IMR-90 (cell line): Measurements from ENCODE around the gene DEFB119. TPM values are rescaled to one million over a fixed set of nuclear protein-coding genes. Genes with fewer than 3 reads are reported as not detected.

Experiments
- ATAC-seq: fragments of 200-7000 bp; cut with Tn5 transposase; 2 replicates; pipeline ENCODE4 v1.9.1; 2020; ENCODE audit warnings: low read depth, mild to moderate bottlenecking, moderate library complexity
- BruUV-seq: library from RNA; stranded (reverse); fragments of 400-500 nt; replicated peaks from 2 replicates; lab custom pipeline; 2021; lab: Mats Ljungman, UMichigan
- CTCF ChIA-PET: fragments of 300-600 bp; formaldehyde crosslinking; extraction: SDS; loops from one replicate; lab custom pipeline; 2021; ENCODE audit warnings: antibody characterized with exemption; lab: Yijun Ruan, JAX
- POLR2A ChIA-PET: fragments of 300-600 bp; sonication (Branson Sonifier 250); formaldehyde crosslinking; loops from one replicate; lab custom pipeline; 2022; ENCODE audit warnings: antibody characterized with exemption; ENCODE audit not compliant: unreplicated experiment; lab: Charles Lee
- DNase-seq: peaks from one replicate; pipeline ENCODE4 v3.0.0; 2013
- H2AFZ ChIP-seq: replicated peaks from 2 replicates; pipeline ENCODE3; 2013; ENCODE audit warnings: low read length, mild to moderate bottlenecking; ENCODE audit not compliant: poor library complexity
- H2AK5ac ChIP-seq: 2 replicates; pipeline ENCODE4 v1.6.1; 2013; ENCODE audit warnings: low read depth, low read length, inconsistent platforms
- H2AK9ac ChIP-seq: replicated peaks from 2 replicates; pipeline ENCODE3; 2013; ENCODE audit warnings: mild to moderate bottlenecking, low read depth, low read length, moderate library complexity; ENCODE audit not compliant: poor library complexity
- H2BK120ac ChIP-seq: 2 replicates; pipeline ENCODE4 v1.6.1; 2013; ENCODE audit warnings: low read depth, low read length, inconsistent platforms
- H2BK15ac ChIP-seq: 3 replicates; pipeline ENCODE4 v1.6.1; 2013; ENCODE audit warnings: low read depth, low read length, inconsistent platforms
- H2BK20ac ChIP-seq: 2 replicates; pipeline ENCODE4 v1.6.1; 2013; ENCODE audit warnings: low read depth, mild to moderate bottlenecking, inconsistent platforms, low read length, moderate library complexity
- H2BK5ac ChIP-seq: 2 replicates; pipeline ENCODE4 v1.6.1; 2013; ENCODE audit warnings: mild to moderate bottlenecking, low read depth, low read length, inconsistent platforms; ENCODE audit not compliant: poor library complexity, severe bottlenecking
- H3K14ac ChIP-seq: replicated peaks from 2 replicates; pipeline ENCODE4 v1.6.1; 2013; ENCODE audit warnings: low read depth, low read length, inconsistent platforms
- H3K18ac ChIP-seq: 2 replicates; pipeline ENCODE4 v1.6.1; 2013; ENCODE audit warnings: low read depth, low read length, control low read depth
- H3K23ac ChIP-seq: 2 replicates; pipeline ENCODE4 v1.6.1; 2013; ENCODE audit warnings: low read depth, low read length, inconsistent platforms
- H3K27ac ChIP-seq: 2 replicates; pipeline ENCODE4 v1.5.1; 2013; ENCODE audit warnings: mild to moderate bottlenecking, control low read depth, low read length; ENCODE audit not compliant: insufficient read depth
- H3K27me3 ChIP-seq: 2 replicates; pipeline ENCODE4 v1.6.1; 2013; ENCODE audit warnings: low read length; ENCODE audit not compliant: control insufficient read depth, insufficient read depth
- H3K36me3 ChIP-seq: 2 replicates; pipeline ENCODE4 v1.6.1; 2013; ENCODE audit warnings: low read length, mixed read lengths; ENCODE audit not compliant: control insufficient read depth, insufficient read depth
- H3K4ac ChIP-seq: 2 replicates; pipeline ENCODE4 v1.6.1; 2013; ENCODE audit warnings: low read depth, low read length, inconsistent platforms
- H3K4me1 ChIP-seq: 2 replicates; pipeline ENCODE4 v1.6.1; 2013; ENCODE audit warnings: low read length, mixed read lengths; ENCODE audit not compliant: control insufficient read depth, insufficient read depth
- H3K4me2 ChIP-seq: 2 replicates; pipeline ENCODE4 v1.6.1; 2013; ENCODE audit warnings: low read depth, mild to moderate bottlenecking, control low read depth, low read length, moderate library complexity
- H3K4me3 ChIP-seq: 2 replicates; pipeline ENCODE4 v1.5.1; 2013; ENCODE audit warnings: low read depth, mild to moderate bottlenecking, control low read depth, low read length, moderate library complexity; ENCODE audit not compliant: insufficient read depth
- H3K56ac ChIP-seq: 2 replicates; pipeline ENCODE4 v1.6.1; 2013; ENCODE audit warnings: low read length, inconsistent platforms; ENCODE audit not compliant: insufficient read depth; ENCODE audit errors: extremely low read depth
- H3K79me1 ChIP-seq, 2 experiments: 2 replicates each; pipeline ENCODE4 v1.6.1; 2013; ENCODE audit warnings: low read length in 2 of 2, inconsistent platforms in 1 of 2, low read depth in 1 of 2
- H3K9ac ChIP-seq: 2 replicates; pipeline ENCODE4 v1.6.1; 2013; ENCODE audit warnings: low read depth, low read length, control low read depth
- H3K9me1 ChIP-seq: 2 replicates; pipeline ENCODE4 v1.6.1; 2013; ENCODE audit warnings: low read length, inconsistent platforms; ENCODE audit not compliant: insufficient read depth
- H3K9me3 ChIP-seq: 2 replicates; pipeline ENCODE4 v1.6.1; 2013; ENCODE audit warnings: low read length; ENCODE audit not compliant: control insufficient read depth, insufficient read depth
- H4K20me1 ChIP-seq: 2 replicates; pipeline ENCODE4 v1.6.1; 2013; ENCODE audit warnings: low read length, inconsistent platforms; ENCODE audit not compliant: insufficient read depth
- H4K5ac ChIP-seq: 2 replicates; pipeline ENCODE4 v1.6.1; 2013; ENCODE audit warnings: mild to moderate bottlenecking, low read depth, low read length, control low read depth
- H4K8ac ChIP-seq, 2 experiments: 2 replicates each; pipeline ENCODE4 v1.6.1; 2013; ENCODE audit warnings: low read depth in 2 of 2, low read length in 2 of 2, control low read depth in 1 of 2, inconsistent platforms in 1 of 2
- H4K91ac ChIP-seq: 2 replicates; pipeline ENCODE4 v1.6.1; 2013; ENCODE audit warnings: low read depth, low read length, inconsistent platforms; ENCODE audit not compliant: insufficient read depth
- BHLHE40 ChIP-seq: fragments of 150-350 bp; IDR thresholded peaks from 2 replicates; pipeline ENCODE4 v1.6.1; 2016; ENCODE audit warnings: mild to moderate bottlenecking, low read depth, low read length
- CEBPB ChIP-seq: IDR thresholded peaks from 2 replicates; pipeline ENCODE4 v1.6.1; 2012; ENCODE audit warnings: low read depth, low read length, improper control_type of control experiment
- MAFK ChIP-seq: IDR thresholded peaks from 2 replicates; pipeline ENCODE4 v1.6.1; 2012; ENCODE audit warnings: low read depth, low read length, improper control_type of control experiment
- MAZ ChIP-seq: IDR thresholded peaks from 2 replicates; pipeline ENCODE4 v1.6.1; 2012; ENCODE audit warnings: low read depth, mild to moderate bottlenecking, low read length, improper control_type of control experiment, moderate library complexity, borderline replicate concordance
- WGBS, 2 experiments: methylation state at CpG; one replicate each; pipeline versions ENCODE4 v1.1.5 to v1.1.7; 2013; ENCODE audit warnings: missing lambda C conversion rate in 2 of 2; ENCODE audit not compliant: insufficient read length in 1 of 2; ENCODE audit errors: extremely low coverage in 2 of 2; 5-methylcytosine and 5-hydroxymethylcytosine counted together
- dilution Hi-C: fragments of 300-500 bp; cut with HindIII; formaldehyde crosslinking; loops from one replicate; pipeline ENCODE4 v1.14.3; 2018; ENCODE audit warnings: low sequenced_read_pairs; ENCODE audit not compliant: unreplicated experiment
- in situ Hi-C: fragments of 300-500 bp; cut with MboI; formaldehyde crosslinking; loops from 3 replicates; pipeline ENCODE4 v1.14.3; 2019; ENCODE audit warnings: low sequenced_read_pairs, inconsistent platforms, mixed read lengths
- intact Hi-C: fragments of 100-400 bp; cut with micrococcal nuclease; formaldehyde crosslinking; loops from 2 replicates; pipeline ENCODE4 v1.10.0; 2022
- polyA plus RNA-seq, 3 experiments: library from polyadenylated mRNA; depleted of rRNA; stranded (reverse); fragments of >200 nt; gene quantifications; 2 replicates each; pipeline ENCODE4 v1.2.3, GENCODE V29; 2012; ENCODE audit warnings: low replicate concordance in 1 of 3
- total RNA-seq: library from RNA; depleted of rRNA; stranded (reverse); fragments of >200 nt; gene quantifications from 2 replicates; pipeline ENCODE4 v1.2.3, GENCODE V29; 2012

Gene DEFB119
- total and polyA plus RNA-seq, 2 of the 4 experiments (the other 2 are of a cell fraction) = not detected

DNA sequence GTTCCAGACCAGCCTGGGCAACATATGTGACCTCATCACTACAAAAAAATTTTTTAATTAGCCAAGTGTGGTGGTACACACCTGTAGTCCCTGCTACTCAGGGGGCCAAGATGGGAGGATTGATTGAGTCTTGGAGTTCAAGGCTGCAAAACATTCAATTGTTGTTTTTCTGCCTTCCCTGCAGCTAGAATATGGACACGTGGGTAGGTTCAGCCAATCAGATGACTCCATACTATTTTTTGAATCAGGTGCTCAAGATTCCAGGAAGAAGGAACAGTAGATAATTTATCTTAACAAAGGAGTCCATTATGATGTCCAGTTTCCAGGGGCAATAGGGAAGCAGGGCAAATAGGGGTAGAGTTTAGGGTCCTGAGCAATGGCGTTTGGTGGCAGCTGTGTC is 2.4 kb upstream of the DEFB119 start:
- H3K79me1 ChIP-seq = no peaks in the 10 kb centered on the region
- no peaks in the 10 kb centered on the region for H3K36me3 ChIP-seq
- no peak for DNase-seq
- H3K9me1 ChIP-seq = no peaks in the 10 kb centered on the region
- no peak overlapping the region for H2BK20ac ChIP-seq
- H3K56ac ChIP-seq = no peak overlapping the region
- H3K27ac ChIP-seq = no peak overlapping the region
- H4K5ac ChIP-seq = no peak overlapping the region
- no peak overlapping the region for H3K18ac ChIP-seq
- intact Hi-C loops = no loop called here
- H2AFZ ChIP-seq = no peak overlapping the region
- H2BK15ac ChIP-seq = no peak overlapping the region
- no peak overlapping the region for H2BK120ac ChIP-seq
- no peak overlapping the region for H3K23ac ChIP-seq
- no peaks in the 10 kb centered on the region for H3K4me1 ChIP-seq
- in situ Hi-C loops = no loop called here
- no peak overlapping the region for H3K9ac ChIP-seq
- H4K8ac ChIP-seq = no peak overlapping the region
- no peak overlapping the region for H3K4ac ChIP-seq
- H4K91ac ChIP-seq = no peak overlapping the region
- H3K4me2 ChIP-seq = no peak overlapping the region
- no peaks in the 10 kb centered on the region for H3K27me3 ChIP-seq
- no peaks in the 10 kb centered on the region; the same call in 1 of the 2 replicates for H3K9me3 ChIP-seq
- ChIA-PET POLR2A (no interaction called here), CTCF (no interaction called here)
- whole genome bisulfite sequencing, 2 experiments = 60% methylated on average over 1 of the region's 2 CpGs; no CpG with 5 or more reads in 1 of the 2 experiments
- no peak overlapping the region for H2BK5ac ChIP-seq
- no peak for ATAC-seq
- TF ChIP-seq BHLHE40 = no peak
- no peak for TF ChIP-seq MAFK
- TF ChIP-seq CEBPB = no peak
- no peak for TF ChIP-seq MAZ
- H2AK5ac ChIP-seq = no peak overlapping the region
- H3K14ac ChIP-seq = no peak overlapping the region
- no peak overlapping the region for H2AK9ac ChIP-seq
- no peaks in the 10 kb centered on the region for H4K20me1 ChIP-seq
- dilution Hi-C loops = no loop called here
- no peak overlapping the region for H3K4me3 ChIP-seq
- no TSS peak for BruUV-seq
